PFSK-1 (cell line): ENCODE data around the gene PSD.

ENCODE experiments used
- FOXP2 ChIP-seq: optimal IDR thresholded peaks from 2 replicates; pipeline ENCODE3; 2011; ENCODE audit warnings: borderline replicate concordance, control low read depth, inconsistent platforms; ENCODE audit not compliant: insufficient read depth; ENCODE audit errors: extremely low read length, extremely low read depth
- POLR2AphosphoS5 ChIP-seq: IDR thresholded peaks from 2 replicates; pipeline ENCODE4 v1.6.1; 2012; ENCODE audit warnings: low read depth, mild to moderate bottlenecking, control low read depth, low read length, moderate library complexity
- REST ChIP-seq, 2 experiments: IDR thresholded peaks; 2 replicates each; pipeline versions ENCODE4 v1.6.1 to v1.8.0; 2011 to 2012; ENCODE audit warnings: low read depth in 2 of 2, low read length in 2 of 2, control low read depth in 1 of 2, inconsistent platforms in 1 of 2, mild to moderate bottlenecking in 1 of 2, moderate library complexity in 1 of 2; ENCODE audit not compliant: insufficient read depth in 1 of 2
- SIN3A ChIP-seq: IDR thresholded peaks from 2 replicates; pipeline ENCODE4 v1.6.1; 2012; ENCODE audit warnings: mild to moderate bottlenecking, low read length, moderate library complexity, borderline replicate concordance; ENCODE audit not compliant: insufficient read depth
- TAF1 ChIP-seq: IDR thresholded peaks from 2 replicates; pipeline ENCODE4 v1.6.1; 2012; ENCODE audit warnings: low read length, control low read depth, borderline replicate concordance; ENCODE audit not compliant: insufficient read depth

Gene PSD

GRCh38 chr10:102431452-102432124 lies 13.0 kb upstream of the PSD start:
- TF ChIP-seq REST (IDR thresholded peaks at IDR 0.05; ENCODE audit: insufficient read depth in 1 of 2, low read depth in 2 of 2, low read length in 2 of 2) (no peak), POLR2AphosphoS5 (no peak), FOXP2 (no peak), TAF1 (no peak), SIN3A (no peak)

GRCh38 chr10:102429468-102429867 lies 10.9 kb upstream of the PSD start:
- TF ChIP-seq REST (IDR thresholded peaks at IDR 0.05; ENCODE audit: insufficient read depth in 1 of 2, low read depth in 2 of 2, low read length in 2 of 2) (no peak), FOXP2 (no peak), SIN3A (no peak), TAF1 (no peak), POLR2AphosphoS5 (no peak)

GRCh38 chr10:102426803-102427287 lies 8.3 kb upstream of the PSD start:
- TF ChIP-seq POLR2AphosphoS5, result no peak
- TF ChIP-seq SIN3A, result no peak
- TF ChIP-seq REST (IDR thresholded peaks at IDR 0.05; ENCODE audit: insufficient read depth in 1 of 2, low read depth in 2 of 2, low read length in 2 of 2), result no peak
- TF ChIP-seq FOXP2, result no peak
- no peak for TF ChIP-seq TAF1

- no peak for TF ChIP-seq REST (IDR thresholded peaks at IDR 0.05; ENCODE audit: insufficient read depth in 1 of 2, low read depth in 2 of 2, low read length in 2 of 2)
- no peak for TF ChIP-seq TAF1
- no peak for TF ChIP-seq POLR2AphosphoS5
Observed at GRCh38 chr10:102425444-102425843, 6.9 kb upstream of the PSD start.

- no peak for TF ChIP-seq TAF1
- TF ChIP-seq SIN3A, result no peak
- no peak for TF ChIP-seq FOXP2
Observed at GRCh38 chr10:102424916-102425315, 6.3 kb upstream of the PSD start.
